ENCODE measurements around the gene FRG1.
"Not testable (repeated sequence)": the region's sequence is repeated elsewhere in the genome, so short reads cannot be mapped to it uniquely, and the experiment has no call there.

The FRG1 gene

GRCh38 chr4:189988877-189989431 is 48.3 kb downstream of the FRG1 start:
- DNase-seq: no peak

GRCh38 chr4:189989941-189990340 is 49.3 kb downstream of the FRG1 start:
- DNase-seq: not testable (repeated sequence)

Measured in activated CD8-positive, alpha-beta memory T cell treated with anti-CD3 and anti-CD28 coated beads, Interleukin-2, amount 50 U/mL, for 48 hours (primary cell).